Endothelial cell (in vitro differentiated cells): ENCODE results near the gene TBX19. TPM values are rescaled to one million over a fixed set of nuclear protein-coding genes. Genes with fewer than 3 reads are reported as not detected.

Source experiments
- DNase-seq: peaks from one replicate; pipeline ENCODE4 v3.0.0; 2021; ENCODE audit warnings: low spot score
- H3K27ac Mint-ChIP-seq: one replicate; pipeline ENCODE4 v1.8.0; 2021; ENCODE audit warnings: mixed read lengths, inconsistent platforms; ENCODE audit not compliant: unreplicated experiment
- H3K27me3 Mint-ChIP-seq: one replicate; pipeline ENCODE4 v1.8.0; 2021; ENCODE audit warnings: mild to moderate bottlenecking, moderate library complexity, mixed read lengths, inconsistent platforms; ENCODE audit not compliant: unreplicated experiment
- H3K36me3 Mint-ChIP-seq: one replicate; pipeline ENCODE4 v1.8.0; 2021; ENCODE audit warnings: mild to moderate bottlenecking, low read depth, mixed read lengths, inconsistent platforms; ENCODE audit not compliant: unreplicated experiment
- H3K4me1 Mint-ChIP-seq: one replicate; pipeline ENCODE4 v1.8.0; 2021; ENCODE audit warnings: mild to moderate bottlenecking, mixed read lengths, inconsistent platforms; ENCODE audit not compliant: unreplicated experiment
- H3K4me3 Mint-ChIP-seq: one replicate; pipeline ENCODE4 v1.8.0; 2021; ENCODE audit warnings: mild to moderate bottlenecking, mixed read lengths, inconsistent platforms; ENCODE audit not compliant: unreplicated experiment
- H3K9me3 Mint-ChIP-seq: one replicate; pipeline ENCODE4 v1.8.0; 2021; ENCODE audit warnings: mixed read lengths, inconsistent platforms; ENCODE audit not compliant: unreplicated experiment
- CTCF ChIP-seq: fragments of 200-600 bp; sonication (generic); IDR thresholded peaks from one replicate; pipeline ENCODE4 v1.5.0; 2021; ENCODE audit warnings: antibody characterized with exemption; ENCODE audit not compliant: unreplicated experiment
- total RNA-seq: library from RNA; stranded (reverse); fragmentation: NEBNext Ultra II Directional; extraction: Animal tissue kit (Norgen Biotek cat#: 25700); gene quantifications from one replicate; pipeline ENCODE4 v1.2.1, GENCODE V29; 2021; ENCODE audit not compliant: unreplicated experiment

The TBX19 gene
- total RNA-seq, 1 donor from 2014 or later, result 1.1 TPM

GRCh38 chr1:168301664-168302320 is 21.1 kb downstream of the TBX19 start:
- no peak for DNase-seq
- Mint-ChIP-seq H3K36me3 (no peaks in the 10 kb centered on the region), H3K4me1 (no peaks in the 10 kb centered on the region), H3K4me3 (no peak overlapping the region), H3K27me3 (peaks cover 2% of the 10 kb centered on the region), H3K9me3 (no peaks in the 10 kb centered on the region), H3K27ac (no peak overlapping the region)
- TF ChIP-seq CTCF, result no peak

GRCh38 chr1:168303716-168304540 is 23.3 kb downstream of the TBX19 start:
- Mint-ChIP-seq H3K36me3 (no peaks in the 10 kb centered on the region), H3K27ac (no peak overlapping the region), H3K9me3 (no peaks in the 10 kb centered on the region), H3K27me3 (peaks cover 4% of the 10 kb centered on the region), H3K4me3 (no peak overlapping the region), H3K4me1 (no peaks in the 10 kb centered on the region)
- TF ChIP-seq CTCF, result no peak
- no peak for DNase-seq

GRCh38 chr1:168304865-168305264 is 24.2 kb downstream of the TBX19 start:
- no peak overlapping the region for H3K4me3 Mint-ChIP-seq
- no peaks in the 10 kb centered on the region for H3K9me3 Mint-ChIP-seq
- no peaks in the 10 kb centered on the region for H3K36me3 Mint-ChIP-seq
- DNase-seq, result no peak
- no peak overlapping the region for H3K27ac Mint-ChIP-seq
- TF ChIP-seq CTCF, result no peak
- peaks cover 4% of the 10 kb centered on the region for H3K27me3 Mint-ChIP-seq
- no peaks in the 10 kb centered on the region for H3K4me1 Mint-ChIP-seq

- Mint-ChIP-seq H3K9me3 (no peaks in the 10 kb centered on the region), H3K27me3 (peaks cover 2% of the 10 kb centered on the region)
- TF ChIP-seq CTCF, result no peak
Observed at GRCh38 chr1:168312718-168313604, 32.3 kb downstream of the TBX19 start.

More at GRCh38 chr1:168312718-168313604, 32.3 kb downstream of the TBX19 start:
- Mint-ChIP-seq H3K36me3 (no peaks in the 10 kb centered on the region), H3K4me1 (peaks cover 6% of the 10 kb centered on the region), H3K27ac (no peak overlapping the region), H3K4me3 (no peak overlapping the region)
- no peak for DNase-seq
